Colonic mucosa (tissue), 4 donors: Measurements from ENCODE around the gene XPNPEP2. TPM values are rescaled to one million over a fixed set of nuclear protein-coding genes. Genes with fewer than 3 reads are reported as not detected.

Source experiments
- DNase-seq: peaks from one replicate; pipeline ENCODE4 v3.0.0-alpha.2; 2020
- H3K27ac ChIP-seq: fragments of 200-600 bp; one replicate; pipeline ENCODE4 v1.8.0; 2021
- H3K27me3 ChIP-seq: fragments of 200-600 bp; one replicate; pipeline ENCODE4 v1.8.0; 2021
- H3K36me3 ChIP-seq: fragments of 200-600 bp; one replicate; pipeline ENCODE4 v1.8.0; 2021
- H3K4me1 ChIP-seq: fragments of 200-600 bp; one replicate; pipeline ENCODE4 v1.8.0; 2021; ENCODE audit warnings: mild to moderate bottlenecking
- H3K4me3 ChIP-seq: fragments of 200-600 bp; one replicate; pipeline ENCODE4 v1.8.0; 2021
- H3K9ac ChIP-seq, 2 donors: one replicate each; pipeline ENCODE4 v1.7.0; 2013; ENCODE audit warnings: control low read depth in 2 of 2, low read depth in 2 of 2, low read length in 2 of 2
- H3K9me3 ChIP-seq: fragments of 200-600 bp; one replicate; pipeline ENCODE4 v1.8.0; 2021
- intact Hi-C: fragments of 100-400 bp; cut with DNase I; formaldehyde crosslinking; loops from one replicate; pipeline ENCODE4 v1.14.1; 2022
- total RNA-seq, 2 donors: library from RNA; stranded (reverse); fragmentation: NEBNext Ultra II Directional in 1 of 2; extraction: Animal tissue kit (Norgen Biotek cat#: 25700) in 1 of 2; gene quantifications; one replicate each; pipeline ENCODE4 v1.2.1, GENCODE V29; 2021
- TF ChIP-seq, protein P1 (sequence below): fragments of 200-600 bp; IDR thresholded peaks from one replicate; pipeline ENCODE4 v1.8.0; 2022; ENCODE audit warnings: antibody characterized with exemption, mild to moderate bottlenecking
- donor health status: healthy.
- donor health status: DM: no; HTN: no; CAD: no.
- donor health status: DM: no; HTN: no; CAD: no.

XPNPEP2 gene
- total RNA-seq, 2 donors from 2014 or later: 2.6 to 11.7 TPM

DNA sequence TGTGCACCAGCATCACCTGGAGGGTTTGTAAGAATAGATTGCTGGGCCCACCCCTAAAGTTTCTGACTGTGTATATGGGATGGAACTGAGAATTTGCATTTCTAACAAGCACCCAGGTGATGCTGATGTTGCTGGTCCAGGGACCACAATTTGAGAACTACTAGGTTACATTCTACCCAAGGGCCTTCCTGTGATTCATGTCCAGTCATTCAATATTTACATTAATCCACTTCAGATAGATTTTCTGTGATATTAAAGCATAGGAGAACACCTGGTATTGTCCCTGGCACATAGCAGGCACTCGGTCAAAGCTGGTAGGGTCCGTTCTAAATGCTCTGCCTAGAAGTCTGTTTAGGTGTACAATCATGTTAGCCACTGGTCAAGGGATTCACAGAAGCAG, 19.5 kb upstream of the XPNPEP2 start:
- H3K4me3 ChIP-seq: no peak overlapping the region
- intact Hi-C loops: no loop called here
- no peak for DNase-seq
- no peaks in the 10 kb centered on the region for H3K4me1 ChIP-seq
- no peak overlapping the region for H3K27ac ChIP-seq
- H3K27me3 ChIP-seq: no peaks in the 10 kb centered on the region
- no peaks in the 10 kb centered on the region for H3K36me3 ChIP-seq
- H3K9me3 ChIP-seq: no peaks in the 10 kb centered on the region
- TF ChIP-seq, protein P1, sequence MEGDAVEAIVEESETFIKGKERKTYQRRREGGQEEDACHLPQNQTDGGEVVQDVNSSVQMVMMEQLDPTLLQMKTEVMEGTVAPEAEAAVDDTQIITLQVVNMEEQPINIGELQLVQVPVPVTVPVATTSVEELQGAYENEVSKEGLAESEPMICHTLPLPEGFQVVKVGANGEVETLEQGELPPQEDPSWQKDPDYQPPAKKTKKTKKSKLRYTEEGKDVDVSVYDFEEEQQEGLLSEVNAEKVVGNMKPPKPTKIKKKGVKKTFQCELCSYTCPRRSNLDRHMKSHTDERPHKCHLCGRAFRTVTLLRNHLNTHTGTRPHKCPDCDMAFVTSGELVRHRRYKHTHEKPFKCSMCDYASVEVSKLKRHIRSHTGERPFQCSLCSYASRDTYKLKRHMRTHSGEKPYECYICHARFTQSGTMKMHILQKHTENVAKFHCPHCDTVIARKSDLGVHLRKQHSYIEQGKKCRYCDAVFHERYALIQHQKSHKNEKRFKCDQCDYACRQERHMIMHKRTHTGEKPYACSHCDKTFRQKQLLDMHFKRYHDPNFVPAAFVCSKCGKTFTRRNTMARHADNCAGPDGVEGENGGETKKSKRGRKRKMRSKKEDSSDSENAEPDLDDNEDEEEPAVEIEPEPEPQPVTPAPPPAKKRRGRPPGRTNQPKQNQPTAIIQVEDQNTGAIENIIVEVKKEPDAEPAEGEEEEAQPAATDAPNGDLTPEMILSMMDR: no peak
- H3K9ac ChIP-seq: no peak overlapping the region

DNA sequence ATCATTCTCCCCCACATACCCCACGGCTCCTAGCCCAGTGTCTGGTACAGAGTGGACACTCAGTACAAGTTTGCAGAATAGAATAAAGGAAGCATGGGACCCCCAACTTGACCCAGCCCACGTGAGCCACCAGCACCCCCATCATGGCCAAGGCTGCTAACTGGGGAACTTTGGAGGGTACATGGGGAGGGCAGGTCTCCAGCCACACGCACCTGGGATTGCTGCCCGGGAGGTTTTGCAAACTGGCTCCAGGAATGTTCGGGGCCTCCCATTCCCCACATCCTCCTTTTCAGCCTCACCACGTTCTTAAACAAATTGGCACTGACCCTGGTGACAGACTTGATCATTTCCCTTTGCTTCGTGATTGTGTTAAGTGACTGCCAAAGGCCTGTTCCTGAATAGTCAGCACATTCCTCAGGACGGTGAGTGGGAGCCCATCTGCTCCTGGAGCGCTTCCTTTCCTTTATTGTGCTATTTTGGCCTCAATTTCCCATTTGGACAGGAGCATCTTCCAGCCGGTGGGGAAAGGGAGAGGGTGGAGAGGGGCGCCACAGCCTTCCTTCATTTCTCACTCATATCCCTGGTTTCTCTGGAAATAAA, 18.7 kb upstream of the XPNPEP2 start:
- Histone ChIP-seq H3K4me3 (no peak overlapping the region), H3K4me1 (no peaks in the 10 kb centered on the region), H3K27ac (no peak overlapping the region), H3K9me3 (no peaks in the 10 kb centered on the region), H3K36me3 (no peaks in the 10 kb centered on the region), H3K27me3 (no peaks in the 10 kb centered on the region), H3K9ac (no peak overlapping the region)
- intact Hi-C loops: no loop called here
- TF ChIP-seq, protein P1: no peak
- DNase-seq: no peak

- no peaks in the 10 kb centered on the region for H3K4me1 ChIP-seq
- intact Hi-C loops: no loop called here
Observed at GRCh38 chrX:129720741-129721140, 18.0 kb upstream of the XPNPEP2 start.

DNA sequence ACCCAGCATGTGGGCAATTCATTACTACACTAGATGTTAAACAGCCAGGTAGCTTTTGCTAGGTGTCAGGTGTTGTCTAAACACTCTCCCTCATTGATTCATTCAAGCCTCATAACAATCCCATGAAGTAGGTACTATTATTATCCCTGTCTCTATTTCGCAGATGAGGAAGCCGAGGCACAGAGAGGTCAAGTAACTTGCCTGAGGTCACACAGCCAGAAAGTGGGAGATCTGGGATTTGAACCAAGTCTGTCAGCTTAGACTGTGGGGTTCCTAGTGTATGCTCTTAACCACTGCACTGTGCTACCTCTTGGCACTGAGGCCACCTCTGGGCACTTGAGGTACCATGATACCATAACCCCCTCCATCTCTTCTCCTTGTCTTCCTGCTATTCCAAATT, 17.4 kb upstream of the XPNPEP2 start:
- no peak overlapping the region for H3K9ac ChIP-seq
- H3K27ac ChIP-seq: no peak overlapping the region
- no peaks in the 10 kb centered on the region for H3K27me3 ChIP-seq
- no peak for DNase-seq
- TF ChIP-seq, protein P1: no peak
- H3K4me1 ChIP-seq: no peaks in the 10 kb centered on the region
- no peaks in the 10 kb centered on the region for H3K9me3 ChIP-seq
- H3K4me3 ChIP-seq: no peak overlapping the region
- intact Hi-C loops: no loop called here
- H3K36me3 ChIP-seq: no peaks in the 10 kb centered on the region

More at GRCh38 chrX:129720741-129721140, 18.0 kb upstream of the XPNPEP2 start:
- Histone ChIP-seq H3K36me3 (no peaks in the 10 kb centered on the region), H3K9me3 (no peaks in the 10 kb centered on the region), H3K9ac (no peak overlapping the region), H3K27ac (no peak overlapping the region), H3K27me3 (no peaks in the 10 kb centered on the region), H3K4me3 (no peak overlapping the region)
- DNase-seq: no peak
- TF ChIP-seq, protein P1: no peak

DNA sequence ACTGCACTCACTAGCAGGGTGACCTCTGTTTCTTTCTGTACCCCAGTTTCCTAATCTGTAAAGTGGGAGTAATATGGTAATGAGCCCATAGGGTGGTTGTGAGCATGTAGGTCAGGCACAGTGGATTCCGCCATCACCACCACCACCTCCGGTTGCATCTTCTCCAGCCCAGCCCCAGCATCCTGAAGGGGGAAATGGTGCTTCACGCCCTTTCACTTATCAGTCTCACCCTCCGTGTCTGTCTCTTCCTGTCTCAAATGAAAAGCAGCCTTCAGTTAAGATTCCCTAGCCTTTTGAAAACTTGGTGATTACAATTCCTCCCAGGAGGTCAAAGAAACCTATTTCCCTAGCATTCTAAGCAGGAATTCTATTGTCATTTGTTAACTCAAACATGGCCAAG, 16.9 kb upstream of the XPNPEP2 start:
- H3K36me3 ChIP-seq: no peaks in the 10 kb centered on the region
- no peaks in the 10 kb centered on the region for H3K27me3 ChIP-seq
- TF ChIP-seq, protein P1: no peak
- no peaks in the 10 kb centered on the region for H3K9me3 ChIP-seq
- H3K4me3 ChIP-seq: no peak overlapping the region
- no peak overlapping the region for H3K27ac ChIP-seq
- no peak for DNase-seq
- intact Hi-C loops: no loop called here
- H3K9ac ChIP-seq: no peak overlapping the region
- H3K4me1 ChIP-seq: no peaks in the 10 kb centered on the region
